Prostate gland (tissue), 2 donors: ENCODE results near the gene DAB1.

Source experiments
- CTCF ChIP-seq, 4 experiments: fragments of 200-600 bp in 2 of 4; fragments of 450-650 bp in 2 of 4; sonication (generic) in 2 of 4; IDR thresholded peaks; 1 replicate in 3 of 4; 2 replicates in 1 of 4; pipeline ENCODE4 v1.5.1; 2016 to 2019; ENCODE audit warnings: antibody characterized with exemption in 4 of 4, mild to moderate bottlenecking in 2 of 4, moderate library complexity in 2 of 4
- POLR2A ChIP-seq: fragments of 450-650 bp; IDR thresholded peaks from one replicate; pipeline ENCODE4 v1.6.1; 2016; ENCODE audit warnings: antibody characterized with exemption, mild to moderate bottlenecking
- POLR2AphosphoS5 ChIP-seq: sonication (generic); formaldehyde crosslinking; IDR thresholded peaks from one replicate; pipeline ENCODE4 v1.6.1; 2017; ENCODE audit warnings: antibody characterized with exemption

- TF ChIP-seq CTCF (IDR thresholded peaks at IDR 0.05): no peak
- no peak for TF ChIP-seq POLR2A
- TF ChIP-seq POLR2AphosphoS5: no peak
Observed at GRCh38 chr1:57204942-57205787, 218.7 kb downstream of the DAB1 start.
